GM12878 (cell line): ENCODE results near the gene FCAR. TPM values are rescaled to one million over a fixed set of nuclear protein-coding genes. Genes with fewer than 3 reads are reported as not detected.

ENCODE experiments used
- ATAC-seq: fragments of 200-7000 bp; cut with Tn5 transposase; 3 replicates; pipeline ENCODE4 v1.9.1; 2020; ENCODE audit warnings: mild to moderate bottlenecking, moderate library complexity
- BruUV-seq: library from RNA; stranded (reverse); fragments of 400-500 nt; replicated peaks from 2 replicates; lab custom pipeline; 2021; lab: Mats Ljungman, UMichigan
- CTCF ChIA-PET: fragments of 300-600 bp; sonication (Branson Sonifier 250); formaldehyde crosslinking; extraction: SDS; loops from one replicate; lab custom pipeline; 2021; ENCODE audit warnings: inconsistent platforms; lab: Yijun Ruan, JAX
- POLR2A ChIA-PET: fragments of 350-600 bp; formaldehyde crosslinking; extraction: SDS; loops from one replicate; lab custom pipeline; 2021; ENCODE audit warnings: inconsistent platforms; lab: Charles Lee
- RAD21 ChIA-PET: fragments of 300-600 bp; sonication (Branson Sonifier 250); formaldehyde crosslinking; loops from one replicate; lab custom pipeline; 2023; ENCODE audit warnings: antibody characterized with exemption; ENCODE audit not compliant: unreplicated experiment; lab: Charles Lee
- SMC1A ChIA-PET: fragments of 300-600 bp; sonication (Branson Sonifier 250); formaldehyde crosslinking; loops from one replicate; lab custom pipeline; 2023; ENCODE audit not compliant: unreplicated experiment, uncharacterized antibody; lab: Charles Lee
- DNase-seq: peaks from one replicate; pipeline ENCODE4 v3.0.0-alpha.2; 2011; ENCODE audit warnings: low read depth, low spot score
- FAIRE-seq: peaks from 3 replicates; lab custom pipeline; 2011; peaks lifted over from hg19 to GRCh38; lab: Jason Lieb, UNC
- H2AFZ ChIP-seq: 2 replicates; pipeline ENCODE4 v1.6.0; 2011; ENCODE audit warnings: low read depth, low read length, control low read depth; ENCODE audit not compliant: control insufficient read depth
- H3K27ac ChIP-seq: 2 replicates; pipeline ENCODE4 v1.5.1; 2011; ENCODE audit warnings: control low read depth; ENCODE audit not compliant: control insufficient read depth, insufficient read depth
- H3K27me3 ChIP-seq, 2 experiments: replicated peaks in 1 of 2; 2 replicates each; pipeline versions ENCODE4 v1.6.0 to v1.6.1; 2011; ENCODE audit warnings: low read length in 1 of 2; ENCODE audit not compliant: control insufficient read depth in 2 of 2, insufficient read depth in 2 of 2
- H3K36me3 ChIP-seq, 2 experiments: 2 replicates each; pipeline ENCODE4 v1.5.1; 2011; ENCODE audit warnings: low read length in 1 of 2; ENCODE audit not compliant: control insufficient read depth in 2 of 2, insufficient read depth in 2 of 2
- H3K4me1 ChIP-seq: 2 replicates; pipeline ENCODE4 v1.6.1; 2011; ENCODE audit warnings: mild to moderate bottlenecking, low read length, moderate library complexity, mixed read lengths; ENCODE audit not compliant: control insufficient read depth, insufficient read depth
- H3K4me2 ChIP-seq: 2 replicates; pipeline ENCODE4 v1.6.0; 2011; ENCODE audit warnings: control low read depth; ENCODE audit not compliant: control insufficient read depth, insufficient read depth
- H3K4me3 ChIP-seq: fragments of 200-600 bp; sonication (generic); 2 replicates; pipeline ENCODE4 v1.5.1; 2016
- H3K79me2 ChIP-seq: 2 replicates; pipeline ENCODE4 v1.6.0; 2011; ENCODE audit warnings: low read length; ENCODE audit not compliant: control insufficient read depth, insufficient read depth
- H3K9ac ChIP-seq: 2 replicates; pipeline ENCODE4 v1.8.0; 2011; ENCODE audit warnings: low read length, control low read depth, mixed read lengths; ENCODE audit not compliant: control insufficient read depth, insufficient read depth
- H3K9me3 ChIP-seq: replicated peaks from 3 replicates; pipeline ENCODE4 v1.5.1; 2011; ENCODE audit warnings: mild to moderate bottlenecking, low read length; ENCODE audit not compliant: control insufficient read depth, insufficient read depth
- H4K20me1 ChIP-seq: 2 replicates; pipeline ENCODE4 v1.6.0; 2011; ENCODE audit not compliant: control insufficient read depth, insufficient read depth
- ATF2 ChIP-seq: IDR thresholded peaks from 2 replicates; pipeline ENCODE4 v1.6.1; 2012; ENCODE audit warnings: low read length, inconsistent platforms
- BACH1 ChIP-seq: fragments of 450-650 bp; IDR thresholded peaks from 2 replicates; pipeline ENCODE4 v1.6.1; 2017; ENCODE audit warnings: mild to moderate bottlenecking, borderline replicate concordance
- CHD1 ChIP-seq: IDR thresholded peaks from 2 replicates; pipeline ENCODE4 v1.6.1; 2012; ENCODE audit warnings: low read depth, low read length, improper control_type of control experiment
- CTCF ChIP-seq, 3 experiments: IDR thresholded peaks in 2 of 3; conservative IDR thresholded peaks in 1 of 3; 2 replicates each; pipeline ENCODE4 v1.5.1; 2011; ENCODE audit warnings: low read depth in 3 of 3, low read length in 3 of 3, mild to moderate bottlenecking in 3 of 3, control low read depth in 2 of 3, moderate library complexity in 2 of 3, inconsistent platforms in 1 of 3, mixed read lengths in 1 of 3; ENCODE audit not compliant: control insufficient read depth in 2 of 3, insufficient read depth in 1 of 3; ENCODE audit errors: extremely low read depth in 1 of 3
- EP300 ChIP-seq, 2 experiments: fragments of 150-350 bp in 1 of 2; IDR thresholded peaks; 2 replicates each; pipeline ENCODE4 v1.6.1; 2011 to 2012; ENCODE audit warnings: low read depth in 2 of 2, low read length in 2 of 2, borderline replicate concordance in 1 of 2, improper control_type of control experiment in 1 of 2, inconsistent platforms in 1 of 2; ENCODE audit not compliant: control insufficient read depth in 1 of 2
- NRF1 ChIP-seq: conservative IDR thresholded peaks from 2 replicates; pipeline ENCODE4 v1.6.1; 2011; ENCODE audit warnings: mild to moderate bottlenecking, low read depth, low read length, improper control_type of control experiment
- PRDM15 ChIP-seq: fragments of 450-650 bp; formaldehyde crosslinking; IDR thresholded peaks from 2 replicates; pipeline ENCODE4 v1.4.0; 2020; ENCODE audit warnings: mild to moderate bottlenecking, moderate library complexity
- RAD21 ChIP-seq: IDR thresholded peaks from 2 replicates; pipeline ENCODE4 v1.6.1; 2011; ENCODE audit warnings: mild to moderate bottlenecking, low read depth, low read length, moderate library complexity; ENCODE audit not compliant: insufficient read depth
- SMC3 ChIP-seq: IDR thresholded peaks from 2 replicates; pipeline ENCODE4 v1.6.1; 2011; ENCODE audit warnings: low read length, improper control_type of control experiment, borderline replicate concordance
- TCF3 ChIP-seq: IDR thresholded peaks from 2 replicates; pipeline ENCODE4 v1.6.1; 2012; ENCODE audit warnings: low read depth, mild to moderate bottlenecking, low read length, borderline replicate concordance; ENCODE audit not compliant: insufficient read depth
- ZNF217 ChIP-seq: fragments of 450-650 bp; IDR thresholded peaks from 2 replicates; pipeline ENCODE4 v1.6.1; 2017; ENCODE audit warnings: antibody characterized with exemption, mild to moderate bottlenecking
- WGBS: methylation state at CpG from one replicate; pipeline ENCODE4 v1.1.6; 2016; ENCODE audit warnings: low lambda C conversion rate; ENCODE audit not compliant: insufficient replicate concordance, insufficient coverage; ENCODE audit errors: missing lambda C conversion rate; 5-methylcytosine and 5-hydroxymethylcytosine counted together
- in situ Hi-C: fragments of 300-500 bp; cut with MboI; formaldehyde crosslinking; loops from 9 replicates; pipeline ENCODE4 v1.14.3; 2018; ENCODE audit warnings: mixed read lengths
- intact Hi-C: fragments of 100-400 bp; cut with micrococcal nuclease; formaldehyde crosslinking; loops from one replicate; pipeline ENCODE4 v1.14.2; 2022; ENCODE audit not compliant: unreplicated experiment
- polyA plus RNA-seq, 11 experiments: library from polyadenylated mRNA; depleted of rRNA in 4 of 11; unstranded in 6 of 11; stranded (reverse) in 5 of 11; fragments of >200 nt; fragmentation: Nextera tagmentation in 4 of 11; fragmentation: Illumina TruSeq in 1 of 11; extraction: Ambion mirVana in 4 of 11; extraction: Trizol in 1 of 11; gene quantifications; 1 replicate in 1 of 11; 2 replicates in 10 of 11; pipeline versions ENCODE4 v1.2.1 to v1.2.3, GENCODE V29; 2011 to 2016; ENCODE audit warnings: inconsistent platforms in 2 of 11, missing spikeins in 2 of 11, low read depth in 1 of 11
- total RNA-seq, 4 experiments: library from RNA; depleted of rRNA in 3 of 4; stranded (reverse); fragments of >200 nt in 3 of 4; fragmentation: Illumina TruSeq in 1 of 4; extraction: Trizol in 1 of 4; gene quantifications; 2 replicates each; pipeline versions ENCODE4 v1.2.1 to v1.2.3, GENCODE V29; 2013 to 2021

The FCAR gene
- total and polyA plus RNA-seq, 10 of the 15 experiments (the other 5 are each of a cell fraction or from before 2014, with no cell fraction given) = 0.49 TPM; not detected in 9

- intact Hi-C loops (loop anchor here (5.0 kb wide), 2 partner anchors 175 to 280 kb away; no protein-coding TSS in a partner anchor), in situ Hi-C loops (no loop called here)
- ChIA-PET RAD21 (no interaction called here), POLR2A (no interaction called here), SMC1A (no interaction called here), CTCF (interaction anchor here (1.7 to 2.0 kb wide), 2 partner anchors 20 to 36 kb away, joined by 3 to 5 read pairs; no protein-coding TSS in a partner anchor)
- no peaks in the 10 kb centered on the region for H3K36me3 ChIP-seq
- WGBS = 36% methylated on average over 7 of the region's 7 CpGs
- peak; percentile 75 for ATAC-seq
- no peaks in the 10 kb centered on the region for H4K20me1 ChIP-seq
- H3K4me1 ChIP-seq = peaks cover 3% of the 10 kb centered on the region; the same call in 1 of the 2 replicates
- no peaks in the 10 kb centered on the region for H3K79me2 ChIP-seq
- peak; percentile 41 for FAIRE-seq
- H3K9me3 ChIP-seq = no peaks in the 10 kb centered on the region
- DNase-seq = peak; percentile 35
- H3K4me3 ChIP-seq = no peak overlapping the region
- H3K27ac ChIP-seq = no peak overlapping the region; the same call in 1 of the 2 replicates
- no peak overlapping the region for H3K9ac ChIP-seq
- no peaks in the 10 kb centered on the region; a peak in 1 of 4 replicates for H3K27me3 ChIP-seq
- no TSS peak for BruUV-seq
- H3K4me2 ChIP-seq = 0 out of 2 replicates have a peak overlapping the region, but pooled peaks have one; percentile 17
- H2AFZ ChIP-seq = no peak overlapping the region; the same call in 1 of the 2 replicates
- no peak for TF ChIP-seq TCF3
- no peak for TF ChIP-seq NRF1
- no peak for TF ChIP-seq CHD1
- no peak for TF ChIP-seq PRDM15 (CRISPR knock-in tag)
- TF ChIP-seq EP300 (IDR thresholded peaks at IDR 0.05; ENCODE audit: borderline replicate concordance in 1 of 2, control insufficient read depth in 1 of 2, low read depth in 2 of 2, low read length in 2 of 2) = no peak
- peak; percentile 9; the same call in 1 of the 2 replicates for TF ChIP-seq RAD21
- TF ChIP-seq BACH1 = no peak
- peak; percentile 20 to 38 (median 33); a peak in 3 of 6 replicates for TF ChIP-seq CTCF (IDR thresholded peaks at IDR 0.05 in 2 of 3, conservative IDR thresholded peaks at IDR 0.05 in 1 of 3; ENCODE audit: control insufficient read depth in 2 of 3, extremely low read depth in 1 of 3, insufficient read depth in 1 of 3, low read depth in 3 of 3, low read length in 3 of 3)
- TF ChIP-seq ATF2 = no peak
- TF ChIP-seq ZNF217 = no peak
- TF ChIP-seq SMC3 = peak; percentile 35; the same call in 1 of the 2 replicates
Observed at GRCh38 chr19:54882758-54883157, 8.7 kb downstream of the FCAR start.
